Measurements from ENCODE around the gene TXNDC17.
"Not testable (repeated sequence)": the region's sequence is repeated elsewhere in the genome, so short reads cannot be mapped to it uniquely, and the experiment has no call there.

TXNDC17 gene

DNA sequence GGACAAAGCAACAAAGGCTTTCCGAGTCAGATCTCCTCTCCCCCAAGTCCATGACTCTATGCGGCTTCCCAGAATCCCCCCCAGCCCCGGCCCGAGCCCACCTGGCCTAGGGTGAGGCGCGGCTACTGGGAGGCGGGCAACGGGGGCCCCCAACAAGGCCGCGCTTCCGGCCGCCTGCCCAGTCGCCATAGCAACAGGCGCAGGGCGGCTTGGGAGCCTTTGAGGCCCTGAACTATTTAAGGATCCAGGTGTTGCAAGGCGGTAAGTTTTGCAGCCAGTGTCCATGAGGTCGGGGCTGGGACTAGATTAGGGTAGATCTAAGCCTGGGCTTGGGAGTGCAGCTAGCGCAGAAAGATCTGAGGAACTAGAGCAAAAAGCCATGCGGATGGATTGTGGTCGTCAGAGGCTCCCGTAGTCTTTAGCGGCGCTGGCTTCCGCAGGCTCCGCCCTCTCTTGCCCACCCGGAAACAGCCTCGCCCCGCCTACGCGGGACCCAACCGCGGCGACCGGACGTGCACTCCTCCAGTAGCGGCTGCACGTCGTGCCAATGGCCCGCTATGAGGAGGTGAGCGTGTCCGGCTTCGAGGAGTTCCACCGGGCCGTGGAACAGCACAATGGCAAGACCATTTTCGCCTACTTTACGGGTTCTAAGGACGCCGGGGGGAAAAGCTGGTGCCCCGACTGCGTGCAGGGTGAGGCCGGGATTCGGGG is at the start of gene TXNDC17, which contains the start of gene KIAA0753:
TSS of gene TXNDC17 (plus strand) at position 525 of the 711 bp plus-strand sequence. CDS start at position 548, 23 bp downstream.
TSS of gene KIAA0753 (minus strand) at position 176 of the 711 bp plus-strand sequence. CDS start 5,608 bp downstream, outside the sequence.
- DNase-seq: peak; percentile 91

DNA sequence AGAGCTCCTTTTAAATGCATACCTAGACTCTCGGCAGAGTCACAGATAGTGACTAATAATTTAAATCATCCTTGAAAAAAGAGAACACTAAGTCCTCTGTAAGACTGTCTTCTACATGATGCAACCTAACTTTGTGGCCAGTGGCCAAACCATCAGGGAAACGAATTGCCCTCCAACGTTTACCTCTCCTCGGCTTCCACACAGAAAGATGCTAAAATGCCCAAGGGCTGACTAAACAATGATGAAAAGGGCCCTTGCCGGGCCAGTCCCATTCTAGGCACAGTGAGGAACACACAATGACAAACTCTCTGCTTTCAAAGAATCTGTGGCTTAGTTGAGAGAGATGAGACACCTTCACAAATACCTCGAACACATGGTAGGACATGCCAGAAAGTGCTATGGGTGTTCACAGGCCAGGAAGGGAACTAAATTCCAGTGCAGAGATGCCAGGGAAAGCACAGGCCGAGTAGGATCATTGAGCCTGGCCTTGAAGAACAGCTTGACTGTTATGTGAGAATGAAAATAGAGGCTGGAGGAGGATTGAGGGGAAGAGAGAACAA is 49.2 kb upstream of the TXNDC17 start:
- DNase-seq: no peak

DNA sequence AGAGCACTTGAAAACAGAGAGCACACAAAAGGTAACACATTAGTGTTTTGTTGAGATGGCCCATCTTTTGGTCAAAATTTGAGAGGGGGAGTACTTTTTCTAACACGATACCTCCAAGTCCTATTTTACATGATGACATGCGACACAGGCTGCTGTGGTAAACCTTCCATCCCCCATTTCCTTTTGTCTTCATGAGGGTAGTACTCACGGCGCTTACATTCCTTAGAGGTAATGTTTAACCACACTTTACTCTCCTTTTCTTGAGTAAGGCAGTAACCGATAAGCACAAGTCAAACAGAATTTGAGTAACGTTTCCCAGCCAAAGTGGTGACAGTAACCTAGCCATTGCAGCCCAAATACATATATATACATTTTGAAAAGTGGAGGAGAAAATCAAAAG is 48.7 kb upstream of the TXNDC17 start:
- no peak for DNase-seq

- DNase-seq: not testable (repeated sequence)
Observed at GRCh38 chr17:6593371-6593770, 47.5 kb upstream of the TXNDC17 start.

DNA sequence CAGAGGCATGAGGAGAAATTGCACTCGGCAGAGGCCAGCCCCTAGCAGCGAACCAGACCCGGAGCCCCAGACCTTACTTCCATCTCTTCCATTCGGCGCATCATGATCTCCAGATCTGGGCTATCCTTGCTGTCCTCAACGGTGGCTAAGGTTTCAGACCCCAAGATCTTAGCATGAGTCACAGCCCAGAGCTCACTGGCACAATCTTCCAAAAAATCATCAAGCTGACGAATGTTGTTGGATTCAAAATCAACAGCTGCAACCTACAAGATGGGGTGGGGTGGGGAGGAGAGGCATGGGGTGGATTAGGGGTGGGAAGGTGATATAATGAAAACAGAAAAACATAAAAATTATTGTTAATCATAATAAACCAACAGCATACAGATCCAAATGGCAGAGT is 44.8 kb upstream of the TXNDC17 start:
- DNase-seq: no peak

- no peak for DNase-seq
Observed at GRCh38 chr17:6596511-6596910, 44.3 kb upstream of the TXNDC17 start.

DNA sequence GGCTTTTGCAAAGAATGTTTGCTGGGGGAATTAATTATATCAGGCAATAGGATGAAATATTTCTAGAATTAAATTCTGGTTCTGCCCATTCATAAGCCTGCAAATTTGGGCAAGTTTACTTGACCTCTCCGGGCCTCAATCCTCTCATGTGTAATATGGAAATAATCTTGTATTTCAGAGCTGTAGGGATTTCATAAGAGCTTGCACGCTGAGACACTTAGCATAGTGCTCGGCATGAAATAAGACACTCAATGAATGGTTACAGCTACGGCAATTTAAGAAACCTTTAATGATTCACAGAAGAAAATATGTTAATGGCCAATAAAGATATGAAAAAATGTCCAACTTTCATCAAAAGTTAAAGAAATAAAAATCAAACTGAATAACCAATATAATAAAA is 43.9 kb upstream of the TXNDC17 start:
- DNase-seq: no peak

DNA sequence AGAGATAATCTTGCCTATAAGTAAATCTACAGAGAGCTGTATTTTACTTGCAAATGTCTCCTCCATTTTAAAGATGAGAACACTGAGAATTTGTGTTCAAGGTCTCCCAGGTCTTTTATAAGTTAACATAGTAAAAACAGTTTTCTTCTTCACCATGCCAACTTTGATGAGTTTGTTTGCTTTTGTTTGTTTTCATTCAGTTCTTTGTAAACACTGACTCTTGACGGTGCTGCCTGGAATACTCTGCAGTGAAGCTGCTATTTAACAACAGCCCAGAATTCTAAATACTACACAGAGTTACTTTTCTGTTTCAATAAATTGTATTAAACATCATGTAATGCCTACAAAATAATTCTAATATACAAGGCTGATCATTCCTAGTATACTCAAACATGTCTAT is 43.1 kb upstream of the TXNDC17 start:
- no peak for DNase-seq

DNA sequence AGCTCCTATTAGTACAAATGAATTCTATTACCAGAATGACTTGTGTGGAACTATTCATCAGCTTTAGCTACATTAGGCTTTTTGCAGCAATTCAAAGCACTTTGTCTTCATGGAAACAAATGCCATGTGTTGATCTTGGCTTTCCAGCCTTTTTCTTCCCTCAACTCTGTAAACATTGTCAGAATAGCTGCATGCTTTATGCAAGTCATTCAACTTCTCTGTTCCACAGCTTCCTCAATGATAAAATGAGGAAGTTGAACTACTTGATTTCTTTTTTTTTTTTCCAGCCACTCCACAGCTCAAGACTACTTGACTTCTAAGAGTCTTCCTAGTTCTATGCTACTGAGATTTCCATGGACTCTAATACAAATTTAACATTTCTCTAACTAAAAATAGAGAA is 41.5 kb upstream of the TXNDC17 start:
- DNase-seq: no peak

DNA sequence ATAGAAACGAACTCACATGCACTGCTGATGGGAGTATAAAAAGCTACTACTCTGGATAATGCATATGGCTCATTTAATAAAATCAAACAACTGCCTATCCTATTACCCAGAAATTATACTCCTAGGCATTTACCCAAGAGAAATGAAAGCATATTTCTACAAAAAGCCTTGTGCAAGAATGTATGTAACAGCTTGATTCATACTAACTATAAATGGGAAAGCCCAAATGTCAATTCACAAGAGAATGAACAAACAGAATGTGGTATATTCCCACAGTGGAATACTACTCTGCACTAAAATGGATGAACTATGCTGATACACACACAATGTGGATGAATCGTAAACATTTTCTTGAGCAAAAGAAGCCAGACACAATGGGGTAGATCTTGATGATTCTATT is 38.7 kb upstream of the TXNDC17 start:
- DNase-seq: no peak

GRCh38 chr17:6603744-6604325 is 37.0 kb upstream of the TXNDC17 start:
- DNase-seq: peak; percentile 5

DNA sequence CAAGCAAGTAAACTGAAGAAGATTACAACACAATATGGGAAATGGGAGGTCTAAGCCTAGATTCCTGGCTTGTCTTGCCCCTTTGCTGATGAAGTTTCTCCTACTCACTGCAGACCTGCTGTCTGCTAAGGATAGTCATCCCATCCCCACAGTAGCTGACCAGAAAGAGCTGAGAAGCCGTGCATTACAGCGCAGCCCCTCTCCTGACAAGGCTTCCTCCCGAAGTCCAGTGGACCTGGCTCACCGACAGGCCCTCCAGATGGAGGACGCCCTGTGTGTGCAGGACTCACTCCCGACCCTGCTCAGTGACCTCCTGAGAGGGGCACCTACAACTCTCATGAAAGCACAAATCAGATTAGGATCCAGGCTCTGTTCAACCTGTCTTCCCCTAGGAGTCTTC is 35.7 kb upstream of the TXNDC17 start:
- no peak for DNase-seq

GRCh38 chr17:6608321-6608720 is 32.5 kb upstream of the TXNDC17 start:
- DNase-seq: no peak

DNA sequence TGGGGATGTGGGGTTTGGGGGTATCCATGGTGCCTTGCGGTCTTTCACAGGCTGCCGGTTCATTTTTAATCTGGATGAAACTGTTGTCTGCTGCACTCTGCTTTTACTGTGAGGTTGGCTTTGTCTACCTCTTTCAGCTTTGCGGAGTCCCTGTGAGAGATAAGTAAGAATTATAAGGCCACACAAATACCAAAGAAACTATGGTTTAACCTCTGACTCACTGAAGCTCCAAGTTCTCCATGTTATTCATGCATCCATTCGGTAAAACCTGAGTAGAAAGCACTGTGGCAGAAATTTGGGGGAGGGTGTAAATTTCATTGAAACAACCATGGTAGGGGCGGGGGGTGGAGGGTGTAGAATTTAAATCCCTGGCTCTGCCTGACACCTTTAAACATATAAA is 30.8 kb upstream of the TXNDC17 start:
- no peak for DNase-seq

DNA sequence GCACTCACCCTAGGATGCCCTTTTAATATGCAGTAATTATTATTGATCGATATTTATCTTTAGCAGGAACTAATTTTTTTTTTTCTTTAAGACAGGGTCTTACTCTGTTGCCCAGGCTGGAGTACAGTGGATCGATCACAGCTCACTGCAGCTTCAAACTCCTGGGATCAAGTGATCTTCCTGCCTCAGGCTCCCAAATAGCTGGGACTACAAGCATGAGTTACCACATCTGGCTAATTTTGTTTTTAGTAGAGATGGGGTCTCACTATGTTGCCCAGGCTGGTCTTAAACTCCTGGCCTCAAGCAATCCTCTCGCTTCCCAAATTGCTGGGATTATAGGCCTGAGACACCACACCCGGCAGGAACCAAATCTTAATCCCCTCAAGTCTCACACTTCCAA is 29.6 kb upstream of the TXNDC17 start:
- no peak for DNase-seq

DNA sequence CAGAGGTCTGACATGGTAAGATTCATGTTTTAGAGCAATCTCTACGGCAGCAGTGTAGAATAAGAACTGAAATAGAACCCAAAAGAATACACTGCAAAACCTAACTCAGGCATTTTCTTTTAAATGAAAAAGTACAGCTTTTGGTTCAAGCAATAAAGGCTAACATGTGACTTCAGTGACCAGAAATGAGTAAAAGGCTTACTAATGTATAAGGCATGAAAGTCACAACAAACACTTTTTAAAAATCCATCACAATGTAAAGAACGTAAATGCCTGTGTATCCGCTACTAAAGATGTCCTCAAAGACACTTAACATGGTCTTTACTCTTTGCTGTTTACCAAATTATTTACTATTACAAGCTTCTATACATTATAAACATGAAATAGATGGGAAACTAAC is 16.9 kb upstream of the TXNDC17 start:
- no peak for DNase-seq

GRCh38 chr17:6626616-6627015 is 14.2 kb upstream of the TXNDC17 start:
- DNase-seq: no peak

- DNase-seq: no peak
Observed at GRCh38 chr17:6627019-6627418, 13.8 kb upstream of the TXNDC17 start.

DNA sequence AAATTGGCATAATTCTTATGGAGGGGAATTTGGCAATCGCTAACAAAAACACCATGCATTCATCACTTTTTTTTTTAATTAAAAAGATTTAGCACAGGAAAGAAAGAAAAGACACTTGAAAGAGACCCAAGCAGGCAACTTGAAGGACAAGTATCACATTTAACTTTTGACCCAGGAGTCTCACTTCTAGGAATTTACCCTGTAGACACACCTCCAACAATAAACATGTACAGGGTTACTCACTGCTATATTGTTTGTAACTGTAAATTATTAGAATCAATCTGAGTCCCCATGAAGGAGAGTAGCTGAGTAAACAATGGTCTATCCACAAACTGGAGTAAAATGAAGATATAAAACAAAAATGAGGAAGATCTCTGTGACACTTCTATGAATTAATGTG is 10.5 kb upstream of the TXNDC17 start:
- no peak for DNase-seq

GRCh38 chr17:6632530-6632929 is 8.3 kb upstream of the TXNDC17 start:
- DNase-seq: no peak

GRCh38 chr17:6633263-6633662 is 7.6 kb upstream of the TXNDC17 start:
- DNase-seq: no peak

GRCh38 chr17:6636105-6636504 is 4.8 kb upstream of the TXNDC17 start:
- DNase-seq: no peak

- no peak for DNase-seq
Observed at GRCh38 chr17:6636616-6637457, 4.0 kb upstream of the TXNDC17 start.

DNA sequence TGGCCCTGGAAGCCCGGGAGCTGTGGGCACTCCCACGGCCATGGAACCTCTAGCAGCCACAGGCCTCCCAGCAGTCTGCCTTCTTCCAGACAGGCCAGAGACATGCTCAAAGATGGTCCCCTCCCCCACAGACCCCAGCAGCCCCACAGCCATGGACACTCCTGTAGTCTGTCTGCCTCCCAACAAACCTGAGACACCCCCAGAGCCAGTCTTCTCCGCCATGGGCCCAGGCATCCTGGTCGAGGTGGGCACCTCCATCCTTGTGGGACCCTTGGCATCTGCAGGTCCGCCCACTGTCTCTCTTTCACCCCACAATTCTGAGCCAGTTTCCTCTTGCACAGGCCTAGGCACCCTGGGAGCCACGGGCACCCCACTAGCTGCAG is 3.4 kb upstream of the TXNDC17 start:
- no peak for DNase-seq

Data from DMS79 treated with DMSO at 0.1 percent for 48 hours (cell line).